Peyer's patch (tissue), 4 donors: ENCODE results near the gene TRIM46.

ENCODE experiments used
- CTCF ChIP-seq, 6 experiments: fragments of 450-650 bp in 4 of 6; fragments of 200-600 bp in 2 of 6; sonication (generic) in 1 of 6; IDR thresholded peaks; one replicate each; pipeline ENCODE4 v1.5.1; 2017 to 2019; ENCODE audit warnings: antibody characterized with exemption in 6 of 6, mild to moderate bottlenecking in 3 of 6, moderate library complexity in 1 of 6
- POLR2A ChIP-seq, 2 donors: fragments of 450-650 bp; IDR thresholded peaks; one replicate each; pipeline ENCODE4 v1.5.1; 2017; ENCODE audit warnings: antibody characterized with exemption in 2 of 2, mild to moderate bottlenecking in 2 of 2, moderate library complexity in 2 of 2

GRCh38 chr1:155186067-155186793 is 12.6 kb downstream of the TRIM46 start:
- TF ChIP-seq CTCF (IDR thresholded peaks at IDR 0.05) = no peak
- no peak for TF ChIP-seq POLR2A (IDR thresholded peaks at IDR 0.05)
